NCI-H1105 (cell line): Measurements from ENCODE around the gene KDELR3.
A peak's percentile ranks its signal among the peaks of the same experiment; 100 is the strongest.

Experiments used
- DNase-seq: peaks from one replicate; lab custom pipeline; 2025; lab: John Stamatoyannopoulos, UW

KDELR3 gene

GRCh38 chr22:38440747-38441350 lies 27.0 kb upstream of the KDELR3 start:
- no peak for DNase-seq

GRCh38 chr22:38441620-38442287 lies 26.1 kb upstream of the KDELR3 start:
- no peak for DNase-seq

GRCh38 chr22:38442967-38443627 lies 24.8 kb upstream of the KDELR3 start:
- no peak for DNase-seq

GRCh38 chr22:38443628-38444521 lies 24.0 kb upstream of the KDELR3 start:
- DNase-seq: no peak

- no peak for DNase-seq
Measured at GRCh38 chr22:38444783-38445182, 23.1 kb upstream of the KDELR3 start.

GRCh38 chr22:38446018-38446601 lies 21.8 kb upstream of the KDELR3 start:
- no peak for DNase-seq

- no peak for DNase-seq
Measured at GRCh38 chr22:38448945-38449745, 18.8 kb upstream of the KDELR3 start.

- no peak for DNase-seq
Measured at GRCh38 chr22:38449776-38450175, 18.1 kb upstream of the KDELR3 start.

GRCh38 chr22:38450234-38450797 lies 17.6 kb upstream of the KDELR3 start:
- DNase-seq: no peak

GRCh38 chr22:38451404-38451803 lies 16.5 kb upstream of the KDELR3 start:
- no peak for DNase-seq

- no peak for DNase-seq
Measured at GRCh38 chr22:38451864-38452263, 16.0 kb upstream of the KDELR3 start.

GRCh38 chr22:38452373-38453065 lies 15.4 kb upstream of the KDELR3 start:
- DNase-seq: no peak

GRCh38 chr22:38453066-38453672 lies 14.7 kb upstream of the KDELR3 start:
- no peak for DNase-seq

- no peak for DNase-seq
Measured at GRCh38 chr22:38453996-38454352, 13.9 kb upstream of the KDELR3 start.

GRCh38 chr22:38454353-38455075 lies 13.4 kb upstream of the KDELR3 start:
- DNase-seq: no peak

GRCh38 chr22:38455076-38455529 lies 12.8 kb upstream of the KDELR3 start, which contains the start of gene KCNJ4:
Gene KCNJ4 (minus strand): TSS chr22:38455199. CDS start chr22:38428132, 27,067 bp downstream.
- no peak for DNase-seq

GRCh38 chr22:38455530-38456271 lies 12.2 kb upstream of the KDELR3 start:
- peak; percentile 22 for DNase-seq

- no peak for DNase-seq
Measured at GRCh38 chr22:38456272-38456835, 11.5 kb upstream of the KDELR3 start.
